HCT116 (cell line): Measurements from ENCODE around the gene ADCY1. TPM values are rescaled to one million over a fixed set of nuclear protein-coding genes. Genes with fewer than 3 reads are reported as not detected.

ENCODE experiments used
- ATAC-seq: fragments of 200-7000 bp; cut with Tn5 transposase; 2 replicates; pipeline ENCODE4 v1.9.1; 2020; ENCODE audit warnings: mild to moderate bottlenecking, moderate library complexity
- BruUV-seq: library from RNA; stranded (reverse); fragments of 400-500 nt; replicated peaks from 2 replicates; lab custom pipeline; 2021; lab: Mats Ljungman, UMichigan
- CTCF ChIA-PET: fragments of 300-600 bp; sonication (Branson Sonifier 250); formaldehyde crosslinking; loops from one replicate; lab custom pipeline; 2021; ENCODE audit warnings: antibody characterized with exemption; lab: Charles Lee
- POLR2A ChIA-PET: fragments of 300-600, 350-600 bp; sonication (Branson Sonifier 250); formaldehyde crosslinking; loops from one replicate; lab custom pipeline; 2021; ENCODE audit warnings: antibody characterized with exemption; lab: Charles Lee
- RAD21 ChIA-PET, 2 experiments: fragments of 300-600 bp; sonication (Branson Sonifier 250); formaldehyde crosslinking; loops; one replicate each; lab custom pipeline; 2023; ENCODE audit warnings: low total read pairs in 2 of 2; ENCODE audit not compliant: uncharacterized antibody in 2 of 2, unreplicated experiment in 2 of 2, low non-redundant PET in 1 of 2; lab: Charles Lee
- DNase-seq: peaks from one replicate; pipeline ENCODE4 v3.0.0-alpha.2; 2010; ENCODE audit warnings: low read depth, low spot score
- H2AFZ ChIP-seq: fragments of 200-600 bp; shearing (Covaris generic), sonication (generic); 2 replicates; pipeline ENCODE4 v1.6.1; 2017; ENCODE audit warnings: low read depth, mixed run types, mixed read lengths, antibody characterized with exemption, low read length; ENCODE audit not compliant: poor library complexity, severe bottlenecking
- H3K27ac ChIP-seq: 2 replicates; pipeline ENCODE4 v1.5.1; 2012; ENCODE audit warnings: low read depth, low read length
- H3K27me3 ChIP-seq: fragments of 200-600 bp; sonication (generic); 2 replicates; pipeline ENCODE4 v1.6.1; 2016; ENCODE audit warnings: mixed run types, low read length, mixed read lengths; ENCODE audit not compliant: insufficient read depth
- H3K36me3 ChIP-seq, 2 experiments: fragments of 200-500 bp in 1 of 2; fragments of 200-600 bp in 1 of 2; sonication (Bioruptor generic) in 1 of 2; sonication (generic) in 1 of 2; 2 replicates each; pipeline versions ENCODE4 v1.5.1 to v1.6.1; 2014 to 2016; ENCODE audit warnings: low read length in 2 of 2, inconsistent platforms in 1 of 2, mixed read lengths in 1 of 2, mixed run types in 1 of 2; ENCODE audit not compliant: insufficient read depth in 2 of 2, control insufficient read depth in 1 of 2
- H3K4me1 ChIP-seq, 2 experiments: fragments of 200-600 bp in 1 of 2; sonication (generic) in 1 of 2; 2 replicates each; pipeline versions ENCODE4 v1.5.1 to v1.6.1; 2012 to 2017; ENCODE audit warnings: low read length in 2 of 2, inconsistent platforms in 1 of 2, mild to moderate bottlenecking in 1 of 2, mixed read lengths in 1 of 2, mixed run types in 1 of 2, moderate library complexity in 1 of 2; ENCODE audit not compliant: insufficient read depth in 2 of 2, control insufficient read depth in 1 of 2
- H3K4me2 ChIP-seq: fragments of 200-600 bp; sonication (generic); 2 replicates; pipeline ENCODE4 v1.6.1; 2017; ENCODE audit warnings: mixed run types, low read length, mixed read lengths
- H3K4me3 ChIP-seq, 2 experiments: fragments of 200-600 bp in 1 of 2; sonication (generic) in 1 of 2; replicated peaks in 1 of 2; 2 replicates each; pipeline ENCODE4 v1.5.1; 2011 to 2016; ENCODE audit warnings: low read length in 2 of 2, control low read depth in 1 of 2, low read depth in 1 of 2, mild to moderate bottlenecking in 1 of 2, mixed read lengths in 1 of 2, mixed run types in 1 of 2
- H3K79me2 ChIP-seq: fragments of 200-600 bp; sonication (generic); 2 replicates; pipeline ENCODE4 v1.6.1; 2017; ENCODE audit warnings: mild to moderate bottlenecking, mixed run types, low read length, moderate library complexity, mixed read lengths; ENCODE audit not compliant: insufficient read depth
- H3K9ac ChIP-seq: fragments of 200-600 bp; sonication (generic); 2 replicates; pipeline ENCODE4 v1.6.1; 2016; ENCODE audit warnings: low read length, mixed read lengths
- H3K9me2 ChIP-seq: fragments of 200-600 bp; sonication (generic), shearing (Covaris generic); 2 replicates; pipeline ENCODE4 v1.6.1; 2017; ENCODE audit warnings: mixed run types, mild to moderate bottlenecking, moderate library complexity; ENCODE audit not compliant: insufficient read depth
- H3K9me3 ChIP-seq, 2 experiments: fragments of 200-500 bp in 1 of 2; fragments of 200-600 bp in 1 of 2; sonication (Bioruptor generic) in 1 of 2; sonication (generic) in 1 of 2; 2 replicates each; pipeline ENCODE4 v1.6.1; 2014 to 2017; ENCODE audit warnings: low read length in 2 of 2, mixed read lengths in 2 of 2, inconsistent platforms in 1 of 2, low read depth in 1 of 2, mild to moderate bottlenecking in 1 of 2, mixed run types in 1 of 2, moderate library complexity in 1 of 2; ENCODE audit not compliant: control insufficient read depth in 1 of 2, insufficient read depth in 1 of 2
- H4K20me1 ChIP-seq: fragments of 200-600 bp; sonication (generic), shearing (Covaris generic); 2 replicates; pipeline ENCODE4 v1.6.1; 2017; ENCODE audit warnings: mixed run types, mild to moderate bottlenecking, moderate library complexity; ENCODE audit not compliant: insufficient read depth
- CBX3 ChIP-seq: IDR thresholded peaks from 2 replicates; pipeline ENCODE4 v1.6.1; 2012; ENCODE audit warnings: low read depth
- EGR1 ChIP-seq: IDR thresholded peaks from 2 replicates; pipeline ENCODE4 v1.6.1; 2012; ENCODE audit warnings: low read depth
- ELF1 ChIP-seq: IDR thresholded peaks from 2 replicates; pipeline ENCODE4 v1.6.1; 2012; ENCODE audit warnings: low read depth, borderline replicate concordance
- EZH2 ChIP-seq: fragments of 200-600 bp; sonication (generic); IDR thresholded peaks from 2 replicates; pipeline ENCODE4 v1.6.1; 2017; ENCODE audit warnings: antibody characterized with exemption, mixed run types
- EZH2phosphoT487 ChIP-seq: fragments of 200-600 bp; IDR thresholded peaks from 2 replicates; pipeline ENCODE4 v1.6.1; 2018; ENCODE audit warnings: antibody characterized with exemption, borderline replicate concordance
- JUND ChIP-seq: IDR thresholded peaks from 2 replicates; pipeline ENCODE4 v1.6.1; 2012
- RAD21 ChIP-seq: IDR thresholded peaks from 2 replicates; pipeline ENCODE4 v1.6.1; 2012; ENCODE audit warnings: low read depth, mild to moderate bottlenecking
- SIN3A ChIP-seq: IDR thresholded peaks from 2 replicates; pipeline ENCODE4 v1.6.1; 2012; ENCODE audit warnings: low read depth
- SP1 ChIP-seq: IDR thresholded peaks from 2 replicates; pipeline ENCODE4 v1.6.1; 2012; ENCODE audit warnings: low read depth
- SRF ChIP-seq: IDR thresholded peaks from 2 replicates; pipeline ENCODE4 v1.6.1; 2012; ENCODE audit warnings: low read depth
- TCF7L2 ChIP-seq: IDR thresholded peaks from 2 replicates; pipeline ENCODE4 v1.7.0; 2011; ENCODE audit warnings: borderline replicate concordance, inconsistent platforms; ENCODE audit not compliant: insufficient read depth, insufficient read length; ENCODE audit errors: extremely low read depth
- YY1 ChIP-seq: IDR thresholded peaks from 2 replicates; pipeline ENCODE4 v1.6.1; 2011; ENCODE audit warnings: low read length, low read depth, moderate library complexity, mild to moderate bottlenecking; ENCODE audit not compliant: insufficient replicate concordance; ENCODE audit errors: extremely low read depth
- ZFX ChIP-seq: fragments of 450-650 bp; IDR thresholded peaks from 2 replicates; pipeline ENCODE4 v1.6.1; 2017
- ZNF274 ChIP-seq: fragments of 200-500 bp; sonication (Bioruptor generic); IDR thresholded peaks from 2 replicates; pipeline ENCODE4 v1.6.1; 2014; ENCODE audit warnings: mild to moderate bottlenecking, low read depth, low read length, inconsistent platforms
- intact Hi-C: fragments of 100-400 bp; cut with micrococcal nuclease; formaldehyde crosslinking; loops from 2 replicates; pipeline ENCODE4 v1.10.0; 2022
- total RNA-seq: library from RNA; stranded (reverse); gene quantifications from one replicate; pipeline ENCODE4 v1.2.1, GENCODE V29; 2021; ENCODE audit not compliant: unreplicated experiment
- TF ChIP-seq, protein P1 (sequence below), 3 experiments: fragments of 200-600 bp in 1 of 3; sonication (generic) in 1 of 3; IDR thresholded peaks in 2 of 3; conservative IDR thresholded peaks in 1 of 3; 2 replicates each; pipeline ENCODE4 v1.5.1; 2012 to 2017; ENCODE audit warnings: low read depth in 2 of 3, low read length in 2 of 3, antibody characterized with exemption in 1 of 3, borderline replicate concordance in 1 of 3, control low read depth in 1 of 3, mild to moderate bottlenecking in 1 of 3, mixed read lengths in 1 of 3, mixed run types in 1 of 3, moderate library complexity in 1 of 3; ENCODE audit not compliant: insufficient read depth in 1 of 3
- TF ChIP-seq, protein P2 (sequence below): IDR thresholded peaks from 2 replicates; pipeline ENCODE4 v1.6.1; 2012
- TF ChIP-seq, protein P3 (sequence below): IDR thresholded peaks from 2 replicates; pipeline ENCODE4 v1.6.1; 2012
- TF ChIP-seq, protein P4 (sequence below): IDR thresholded peaks from 2 replicates; pipeline ENCODE4 v1.6.1; 2011; ENCODE audit warnings: mild to moderate bottlenecking, low read length, moderate library complexity; ENCODE audit not compliant: insufficient replicate concordance; ENCODE audit errors: extremely low read depth
- TF ChIP-seq, protein P5 (sequence below): IDR thresholded peaks from 2 replicates; pipeline ENCODE4 v1.6.1; 2012; ENCODE audit warnings: low read depth

ADCY1 gene
- total RNA-seq, 1 experiment from 2014 or later: 0.05 TPM

DNA sequence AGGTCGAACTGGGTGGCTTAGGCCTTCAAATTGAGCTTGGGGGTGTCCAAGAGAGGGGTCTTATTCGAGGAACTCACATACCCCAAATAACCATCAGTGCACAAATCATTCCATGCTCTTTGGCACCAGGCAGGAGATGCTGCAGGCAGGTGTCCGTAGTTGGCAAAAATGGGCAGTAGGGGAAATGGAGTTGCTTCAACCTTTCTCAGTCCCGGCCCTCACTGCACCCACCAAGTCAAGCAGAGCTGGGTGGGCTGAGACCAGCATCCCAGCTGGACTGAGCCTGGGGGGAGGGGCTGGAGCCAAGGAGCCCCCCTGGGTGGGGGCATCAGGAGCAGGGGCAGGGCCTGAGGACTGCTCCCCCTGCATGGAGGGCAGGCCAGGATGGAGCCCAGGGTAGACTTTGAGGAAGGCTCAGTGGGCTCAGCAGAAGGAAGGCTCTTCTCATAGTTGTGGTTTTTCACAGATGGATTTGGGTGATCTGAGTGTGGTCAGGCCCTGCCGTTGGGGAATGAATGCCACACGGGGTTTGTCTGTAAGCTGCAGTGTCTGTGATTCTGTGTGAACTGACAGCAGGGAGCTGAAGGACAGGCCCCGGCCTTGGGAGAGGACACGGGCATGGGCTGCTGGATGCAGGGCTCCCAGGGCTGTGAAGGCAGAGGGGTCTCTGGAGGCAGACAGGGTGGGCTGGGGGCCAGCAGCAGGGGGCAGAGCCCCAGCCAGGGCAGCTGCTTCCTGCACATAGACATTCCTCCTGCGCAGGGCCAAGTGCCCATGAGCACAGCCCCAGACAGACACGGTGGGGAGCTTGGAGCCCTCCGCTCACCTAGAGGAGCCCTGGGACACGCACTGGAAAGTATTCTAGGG lies 144.5 kb downstream of the ADCY1 start:
- H3K9me3 ChIP-seq: no peaks in the 10 kb centered on the region
- ChIA-PET CTCF (no interaction called here), POLR2A (no interaction called here), RAD21 (no interaction called here)
- no peaks in the 10 kb centered on the region for H4K20me1 ChIP-seq
- H3K4me3 ChIP-seq: no peak overlapping the region
- H3K27me3 ChIP-seq: no peaks in the 10 kb centered on the region; the same call in 1 of the 2 replicates
- no peaks in the 10 kb centered on the region for H3K36me3 ChIP-seq
- no peaks in the 10 kb centered on the region for H3K4me1 ChIP-seq
- no peaks in the 10 kb centered on the region for H3K79me2 ChIP-seq
- BruUV-seq: no TSS peak
- intact Hi-C loops: no loop called here
- H3K9me2 ChIP-seq: no peaks in the 10 kb centered on the region
- no peak overlapping the region for H2AFZ ChIP-seq
- TF ChIP-seq SIN3A (no peak), CBX3 (no peak), ZFX (no peak), RAD21 (no peak), ELF1 (no peak), SP1 (no peak), SRF (no peak), EZH2 (no peak), YY1 (no peak), EZH2phosphoT487 (no peak), ZNF274 (no peak), TCF7L2 (no peak), EGR1 (no peak), JUND (no peak)
- TF ChIP-seq, protein P1, sequence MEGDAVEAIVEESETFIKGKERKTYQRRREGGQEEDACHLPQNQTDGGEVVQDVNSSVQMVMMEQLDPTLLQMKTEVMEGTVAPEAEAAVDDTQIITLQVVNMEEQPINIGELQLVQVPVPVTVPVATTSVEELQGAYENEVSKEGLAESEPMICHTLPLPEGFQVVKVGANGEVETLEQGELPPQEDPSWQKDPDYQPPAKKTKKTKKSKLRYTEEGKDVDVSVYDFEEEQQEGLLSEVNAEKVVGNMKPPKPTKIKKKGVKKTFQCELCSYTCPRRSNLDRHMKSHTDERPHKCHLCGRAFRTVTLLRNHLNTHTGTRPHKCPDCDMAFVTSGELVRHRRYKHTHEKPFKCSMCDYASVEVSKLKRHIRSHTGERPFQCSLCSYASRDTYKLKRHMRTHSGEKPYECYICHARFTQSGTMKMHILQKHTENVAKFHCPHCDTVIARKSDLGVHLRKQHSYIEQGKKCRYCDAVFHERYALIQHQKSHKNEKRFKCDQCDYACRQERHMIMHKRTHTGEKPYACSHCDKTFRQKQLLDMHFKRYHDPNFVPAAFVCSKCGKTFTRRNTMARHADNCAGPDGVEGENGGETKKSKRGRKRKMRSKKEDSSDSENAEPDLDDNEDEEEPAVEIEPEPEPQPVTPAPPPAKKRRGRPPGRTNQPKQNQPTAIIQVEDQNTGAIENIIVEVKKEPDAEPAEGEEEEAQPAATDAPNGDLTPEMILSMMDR (IDR thresholded peaks at IDR 0.05 in 2 of 3, conservative IDR thresholded peaks at IDR 0.05 in 1 of 3; ENCODE audit: borderline replicate concordance in 1 of 3, insufficient read depth in 1 of 3, low read depth in 2 of 3, low read length in 2 of 3): no peak
- TF ChIP-seq, protein P2, sequence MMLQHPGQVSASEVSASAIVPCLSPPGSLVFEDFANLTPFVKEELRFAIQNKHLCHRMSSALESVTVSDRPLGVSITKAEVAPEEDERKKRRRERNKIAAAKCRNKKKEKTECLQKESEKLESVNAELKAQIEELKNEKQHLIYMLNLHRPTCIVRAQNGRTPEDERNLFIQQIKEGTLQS: no peak
- TF ChIP-seq, protein P3, sequence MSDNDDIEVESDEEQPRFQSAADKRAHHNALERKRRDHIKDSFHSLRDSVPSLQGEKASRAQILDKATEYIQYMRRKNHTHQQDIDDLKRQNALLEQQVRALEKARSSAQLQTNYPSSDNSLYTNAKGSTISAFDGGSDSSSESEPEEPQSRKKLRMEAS: no peak
- TF ChIP-seq, protein P4, sequence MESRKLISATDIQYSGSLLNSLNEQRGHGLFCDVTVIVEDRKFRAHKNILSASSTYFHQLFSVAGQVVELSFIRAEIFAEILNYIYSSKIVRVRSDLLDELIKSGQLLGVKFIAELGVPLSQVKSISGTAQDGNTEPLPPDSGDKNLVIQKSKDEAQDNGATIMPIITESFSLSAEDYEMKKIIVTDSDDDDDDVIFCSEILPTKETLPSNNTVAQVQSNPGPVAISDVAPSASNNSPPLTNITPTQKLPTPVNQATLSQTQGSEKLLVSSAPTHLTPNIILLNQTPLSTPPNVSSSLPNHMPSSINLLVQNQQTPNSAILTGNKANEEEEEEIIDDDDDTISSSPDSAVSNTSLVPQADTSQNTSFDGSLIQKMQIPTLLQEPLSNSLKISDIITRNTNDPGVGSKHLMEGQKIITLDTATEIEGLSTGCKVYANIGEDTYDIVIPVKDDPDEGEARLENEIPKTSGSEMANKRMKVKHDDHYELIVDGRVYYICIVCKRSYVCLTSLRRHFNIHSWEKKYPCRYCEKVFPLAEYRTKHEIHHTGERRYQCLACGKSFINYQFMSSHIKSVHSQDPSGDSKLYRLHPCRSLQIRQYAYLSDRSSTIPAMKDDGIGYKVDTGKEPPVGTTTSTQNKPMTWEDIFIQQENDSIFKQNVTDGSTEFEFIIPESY: no peak
- TF ChIP-seq, protein P5, sequence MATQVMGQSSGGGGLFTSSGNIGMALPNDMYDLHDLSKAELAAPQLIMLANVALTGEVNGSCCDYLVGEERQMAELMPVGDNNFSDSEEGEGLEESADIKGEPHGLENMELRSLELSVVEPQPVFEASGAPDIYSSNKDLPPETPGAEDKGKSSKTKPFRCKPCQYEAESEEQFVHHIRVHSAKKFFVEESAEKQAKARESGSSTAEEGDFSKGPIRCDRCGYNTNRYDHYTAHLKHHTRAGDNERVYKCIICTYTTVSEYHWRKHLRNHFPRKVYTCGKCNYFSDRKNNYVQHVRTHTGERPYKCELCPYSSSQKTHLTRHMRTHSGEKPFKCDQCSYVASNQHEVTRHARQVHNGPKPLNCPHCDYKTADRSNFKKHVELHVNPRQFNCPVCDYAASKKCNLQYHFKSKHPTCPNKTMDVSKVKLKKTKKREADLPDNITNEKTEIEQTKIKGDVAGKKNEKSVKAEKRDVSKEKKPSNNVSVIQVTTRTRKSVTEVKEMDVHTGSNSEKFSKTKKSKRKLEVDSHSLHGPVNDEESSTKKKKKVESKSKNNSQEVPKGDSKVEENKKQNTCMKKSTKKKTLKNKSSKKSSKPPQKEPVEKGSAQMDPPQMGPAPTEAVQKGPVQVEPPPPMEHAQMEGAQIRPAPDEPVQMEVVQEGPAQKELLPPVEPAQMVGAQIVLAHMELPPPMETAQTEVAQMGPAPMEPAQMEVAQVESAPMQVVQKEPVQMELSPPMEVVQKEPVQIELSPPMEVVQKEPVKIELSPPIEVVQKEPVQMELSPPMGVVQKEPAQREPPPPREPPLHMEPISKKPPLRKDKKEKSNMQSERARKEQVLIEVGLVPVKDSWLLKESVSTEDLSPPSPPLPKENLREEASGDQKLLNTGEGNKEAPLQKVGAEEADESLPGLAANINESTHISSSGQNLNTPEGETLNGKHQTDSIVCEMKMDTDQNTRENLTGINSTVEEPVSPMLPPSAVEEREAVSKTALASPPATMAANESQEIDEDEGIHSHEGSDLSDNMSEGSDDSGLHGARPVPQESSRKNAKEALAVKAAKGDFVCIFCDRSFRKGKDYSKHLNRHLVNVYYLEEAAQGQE: no peak
- DNase-seq (no peak), ATAC-seq (no peak)
- H3K9ac ChIP-seq: no peak overlapping the region
- no peak overlapping the region for H3K4me2 ChIP-seq
- H3K27ac ChIP-seq: no peak overlapping the region
